Kidney tubule cell (primary cell): ENCODE measurements around the gene ZNF358.

ENCODE experiments used
- DNase-seq: peaks from one replicate; pipeline ENCODE4 v3.0.0-alpha.2; 2018; ENCODE audit warnings: low spot score

The ZNF358 gene

GRCh38 chr19:7489609-7490044, 26.3 kb upstream of the ZNF358 start:
- DNase-seq, result no peak

GRCh38 chr19:7492142-7492541, 23.8 kb upstream of the ZNF358 start:
- no peak for DNase-seq

GRCh38 chr19:7492558-7492957, 23.3 kb upstream of the ZNF358 start:
- no peak for DNase-seq

GRCh38 chr19:7494416-7495098, 21.3 kb upstream of the ZNF358 start:
- peak; percentile 37 for DNase-seq

- DNase-seq, result no peak
Observed at GRCh38 chr19:7497292-7497691, 18.6 kb upstream of the ZNF358 start.

GRCh38 chr19:7500811-7501450, 15.0 kb upstream of the ZNF358 start:
- DNase-seq, result peak; percentile 67

GRCh38 chr19:7502552-7502951, 13.4 kb upstream of the ZNF358 start:
- DNase-seq, result no peak

- DNase-seq, result no peak
Observed at GRCh38 chr19:7504684-7505083, 11.2 kb upstream of the ZNF358 start.

GRCh38 chr19:7505288-7505681, 10.6 kb upstream of the ZNF358 start:
- no peak for DNase-seq

- DNase-seq, result peak; percentile 52
Observed at GRCh38 chr19:7505682-7506384, 10.1 kb upstream of the ZNF358 start.

- DNase-seq, result peak; percentile 84
Observed at GRCh38 chr19:7506385-7507328, 9.2 kb upstream of the ZNF358 start.

- peak; percentile 86 for DNase-seq
Observed at GRCh38 chr19:7507884-7508283, 8.0 kb upstream of the ZNF358 start.

GRCh38 chr19:7509625-7510024, 6.3 kb upstream of the ZNF358 start:
- no peak for DNase-seq

- DNase-seq, result no peak
Observed at GRCh38 chr19:7512400-7512851, 3.5 kb upstream of the ZNF358 start.

- no peak for DNase-seq
Observed at GRCh38 chr19:7513809-7514642, 1.9 kb upstream of the ZNF358 start.

- DNase-seq, result no peak
Observed at GRCh38 chr19:7515110-7515644, 726 bp upstream of the ZNF358 start.

- no peak for DNase-seq
Observed at GRCh38 chr19:7516333-7516732, 430 bp downstream of the ZNF358 start.

- no peak for DNase-seq
Observed at GRCh38 chr19:7516878-7517277, 975 bp downstream of the ZNF358 start.

GRCh38 chr19:7519361-7520130, 3.6 kb downstream of the ZNF358 start:
- DNase-seq, result no peak
